Esophagus muscularis mucosa (tissue), 3 donors: ENCODE data around the gene DUSP12.

Source experiments
- POLR2A ChIP-seq: fragments of 450-650 bp; IDR thresholded peaks from one replicate; pipeline ENCODE4 v1.6.1; 2017; ENCODE audit warnings: antibody characterized with exemption, moderate library complexity, mild to moderate bottlenecking, low read depth
- TF ChIP-seq, protein P1 (sequence below), 3 experiments: fragments of 200-600 bp in 2 of 3; fragments of 450-650 bp in 1 of 3; sonication (generic) in 2 of 3; IDR thresholded peaks; one replicate each; pipeline ENCODE4 v1.5.1; 2017 to 2019; ENCODE audit warnings: antibody characterized with exemption in 3 of 3, mild to moderate bottlenecking in 2 of 3, moderate library complexity in 1 of 3

DNA sequence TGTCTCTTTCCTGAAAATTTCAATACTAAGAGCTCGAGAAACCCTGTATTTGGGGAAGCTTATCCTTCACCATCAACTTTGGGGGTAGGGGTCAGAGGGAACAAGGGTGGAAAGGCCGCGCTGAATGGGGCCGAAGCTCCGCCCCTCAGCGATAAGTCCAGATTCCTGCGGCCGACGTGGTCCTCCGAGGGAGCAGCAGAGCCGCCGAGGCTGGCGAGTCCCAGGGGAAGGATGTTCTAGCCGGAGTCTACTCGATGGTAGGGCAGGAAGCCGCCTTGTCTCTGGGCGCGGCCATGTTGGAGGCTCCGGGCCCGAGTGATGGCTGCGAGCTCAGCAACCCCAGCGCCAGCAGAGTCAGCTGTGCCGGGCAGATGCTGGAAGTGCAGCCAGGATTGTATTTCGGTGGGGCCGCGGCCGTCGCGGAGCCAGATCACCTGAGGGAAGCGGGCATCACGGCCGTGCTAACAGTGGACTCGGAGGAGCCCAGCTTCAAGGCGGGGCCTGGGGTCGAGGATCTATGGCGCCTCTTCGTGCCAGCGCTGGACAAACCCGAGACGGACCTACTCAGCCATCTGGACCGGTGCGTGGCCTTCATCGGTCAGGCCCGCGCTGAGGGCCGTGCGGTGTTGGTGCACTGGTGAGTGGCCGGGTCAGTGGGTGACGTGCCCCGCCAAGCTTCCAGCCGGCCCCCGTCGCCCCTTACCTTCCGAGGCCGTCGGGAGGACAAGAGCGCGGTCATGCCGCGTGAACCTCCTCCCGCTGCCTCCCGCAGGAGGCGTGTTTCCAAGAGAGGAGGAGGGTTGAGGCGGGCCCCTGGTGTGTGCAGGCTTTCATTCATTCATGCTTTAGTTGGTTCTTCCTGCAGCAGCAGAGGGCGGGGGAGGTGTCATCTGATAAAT, at the start of gene DUSP12:
- TF ChIP-seq, protein P1, sequence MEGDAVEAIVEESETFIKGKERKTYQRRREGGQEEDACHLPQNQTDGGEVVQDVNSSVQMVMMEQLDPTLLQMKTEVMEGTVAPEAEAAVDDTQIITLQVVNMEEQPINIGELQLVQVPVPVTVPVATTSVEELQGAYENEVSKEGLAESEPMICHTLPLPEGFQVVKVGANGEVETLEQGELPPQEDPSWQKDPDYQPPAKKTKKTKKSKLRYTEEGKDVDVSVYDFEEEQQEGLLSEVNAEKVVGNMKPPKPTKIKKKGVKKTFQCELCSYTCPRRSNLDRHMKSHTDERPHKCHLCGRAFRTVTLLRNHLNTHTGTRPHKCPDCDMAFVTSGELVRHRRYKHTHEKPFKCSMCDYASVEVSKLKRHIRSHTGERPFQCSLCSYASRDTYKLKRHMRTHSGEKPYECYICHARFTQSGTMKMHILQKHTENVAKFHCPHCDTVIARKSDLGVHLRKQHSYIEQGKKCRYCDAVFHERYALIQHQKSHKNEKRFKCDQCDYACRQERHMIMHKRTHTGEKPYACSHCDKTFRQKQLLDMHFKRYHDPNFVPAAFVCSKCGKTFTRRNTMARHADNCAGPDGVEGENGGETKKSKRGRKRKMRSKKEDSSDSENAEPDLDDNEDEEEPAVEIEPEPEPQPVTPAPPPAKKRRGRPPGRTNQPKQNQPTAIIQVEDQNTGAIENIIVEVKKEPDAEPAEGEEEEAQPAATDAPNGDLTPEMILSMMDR (IDR thresholded peaks at IDR 0.05), result no peak
- TF ChIP-seq POLR2A, result no peak
